Peyer's patch (tissue), 4 donors: Measurements from ENCODE around the gene IKZF5.

ENCODE experiments used
- CTCF ChIP-seq, 6 experiments: fragments of 450-650 bp in 4 of 6; fragments of 200-600 bp in 2 of 6; sonication (generic) in 1 of 6; IDR thresholded peaks; one replicate each; pipeline ENCODE4 v1.5.1; 2017 to 2019; ENCODE audit warnings: antibody characterized with exemption in 6 of 6, mild to moderate bottlenecking in 3 of 6, moderate library complexity in 1 of 6
- POLR2A ChIP-seq, 2 donors: fragments of 450-650 bp; IDR thresholded peaks; one replicate each; pipeline ENCODE4 v1.5.1; 2017; ENCODE audit warnings: antibody characterized with exemption in 2 of 2, mild to moderate bottlenecking in 2 of 2, moderate library complexity in 2 of 2

DNA sequence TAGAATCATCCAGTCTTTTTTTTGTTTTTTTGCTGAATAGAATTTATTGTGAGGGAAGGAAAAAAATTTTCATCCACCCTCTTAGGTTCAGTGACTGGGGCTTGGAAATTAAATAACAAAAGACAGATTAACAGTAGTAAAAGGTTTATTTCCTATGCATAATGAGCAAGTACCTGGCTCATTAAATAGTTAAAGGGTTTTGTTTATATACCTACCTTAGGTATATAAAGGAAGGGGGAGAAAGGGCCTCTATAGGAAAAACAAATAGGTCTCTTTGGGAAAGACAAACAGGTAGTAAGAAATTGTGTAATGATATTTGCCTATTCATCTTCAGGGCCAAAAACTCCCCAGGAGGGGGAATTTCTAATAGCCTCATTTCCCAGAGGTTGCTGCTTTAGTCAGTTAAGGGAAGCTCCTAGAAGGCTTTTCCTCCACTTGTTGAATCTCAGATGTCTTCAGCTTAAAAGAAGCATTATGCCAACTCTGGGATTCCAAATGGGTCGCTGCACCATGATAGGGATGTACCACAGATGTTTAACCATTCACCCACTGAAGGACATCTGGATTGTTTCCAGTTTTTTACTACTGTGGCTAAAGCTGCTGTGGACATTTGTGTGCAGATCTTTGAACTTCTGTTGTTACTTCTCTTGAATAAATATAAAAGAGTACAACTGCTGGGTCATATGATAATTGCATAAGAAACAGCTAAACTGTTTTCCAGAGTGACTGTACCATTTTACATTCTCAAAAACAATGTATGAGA, 11.5 kb upstream of the IKZF5 start:
- TF ChIP-seq POLR2A (IDR thresholded peaks at IDR 0.05): no peak
- no peak for TF ChIP-seq CTCF (IDR thresholded peaks at IDR 0.05)
